NCI-H446 (cell line): ENCODE measurements around the gene SCN2A.

ENCODE experiments used
- DNase-seq, 2 experiments: peaks; one replicate each; lab custom pipeline; 2025; lab: John Stamatoyannopoulos, UW

Gene SCN2A

DNA sequence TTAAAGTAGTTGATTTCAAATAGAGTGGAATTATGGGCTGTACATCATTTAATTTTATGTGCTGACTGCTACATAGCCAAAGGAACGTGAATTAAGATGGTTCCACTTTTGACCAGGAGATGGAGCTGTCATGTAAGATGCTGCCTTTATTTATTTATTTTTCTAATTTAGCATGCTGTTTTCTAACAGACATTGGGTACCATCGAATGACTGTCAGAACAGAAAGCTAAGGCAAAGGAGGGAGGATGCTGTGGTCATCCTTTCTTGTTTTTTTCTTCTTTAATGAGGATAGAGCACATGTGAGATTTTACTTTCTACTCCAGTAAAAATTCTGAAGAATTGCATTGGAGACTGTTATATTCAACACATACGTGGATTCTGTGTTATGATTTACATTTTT lies at the start of gene SCN2A:
TSS of gene SCN2A (plus strand) at position 185 of the 400 bp plus-strand sequence. CDS start 56,410 bp downstream, outside the sequence.
- peak; percentile 36 to 76 for DNase-seq

DNA sequence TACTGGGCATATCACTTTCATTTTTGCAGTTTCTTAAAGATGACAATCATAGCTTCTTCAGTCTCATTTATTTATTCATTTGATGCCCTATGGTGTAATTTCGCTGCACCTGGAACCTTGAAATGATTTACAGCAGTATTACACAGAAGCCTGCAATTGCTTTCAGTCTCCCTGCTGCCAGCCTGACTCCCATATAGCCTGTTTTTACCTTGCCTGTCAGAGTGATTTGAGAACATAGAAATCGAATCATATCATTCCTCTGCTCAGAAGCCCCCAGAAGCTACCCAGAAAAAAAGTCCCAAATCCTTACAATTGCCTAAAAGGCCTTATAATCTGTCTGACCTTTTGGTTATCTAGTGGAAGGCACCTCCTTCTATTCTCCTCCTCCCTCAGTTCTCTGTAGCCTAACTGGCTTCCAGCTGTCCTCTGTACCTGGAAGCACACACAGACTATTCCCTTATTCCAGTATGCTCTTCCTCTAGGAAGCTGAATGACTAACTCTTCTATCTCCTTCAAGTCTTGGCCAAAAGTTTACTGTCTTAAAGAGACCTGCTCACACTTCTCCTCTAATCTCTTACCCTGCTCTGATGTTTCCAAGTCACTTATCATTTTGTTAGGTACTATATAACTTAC lies 48.0 kb upstream of the SCN2A start:
- no peak for DNase-seq

DNA sequence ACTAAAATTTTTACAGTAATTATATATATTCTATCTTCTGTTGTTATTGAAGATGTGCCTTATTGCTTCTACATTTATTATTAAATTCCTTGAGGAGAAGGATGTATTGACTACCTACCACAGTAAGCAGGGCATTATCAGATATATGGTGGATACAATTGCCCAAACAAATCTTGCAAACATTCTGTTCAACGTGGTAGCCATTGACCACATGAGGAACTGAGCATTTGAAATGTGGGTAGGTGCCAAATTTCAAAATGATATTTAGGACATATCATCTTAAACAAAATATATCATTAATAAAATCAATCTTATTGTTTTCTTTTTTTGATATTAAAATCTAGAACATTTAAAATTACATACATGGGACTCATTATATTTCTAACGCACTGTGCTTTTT lies 46.5 kb upstream of the SCN2A start:
- no peak for DNase-seq

DNA sequence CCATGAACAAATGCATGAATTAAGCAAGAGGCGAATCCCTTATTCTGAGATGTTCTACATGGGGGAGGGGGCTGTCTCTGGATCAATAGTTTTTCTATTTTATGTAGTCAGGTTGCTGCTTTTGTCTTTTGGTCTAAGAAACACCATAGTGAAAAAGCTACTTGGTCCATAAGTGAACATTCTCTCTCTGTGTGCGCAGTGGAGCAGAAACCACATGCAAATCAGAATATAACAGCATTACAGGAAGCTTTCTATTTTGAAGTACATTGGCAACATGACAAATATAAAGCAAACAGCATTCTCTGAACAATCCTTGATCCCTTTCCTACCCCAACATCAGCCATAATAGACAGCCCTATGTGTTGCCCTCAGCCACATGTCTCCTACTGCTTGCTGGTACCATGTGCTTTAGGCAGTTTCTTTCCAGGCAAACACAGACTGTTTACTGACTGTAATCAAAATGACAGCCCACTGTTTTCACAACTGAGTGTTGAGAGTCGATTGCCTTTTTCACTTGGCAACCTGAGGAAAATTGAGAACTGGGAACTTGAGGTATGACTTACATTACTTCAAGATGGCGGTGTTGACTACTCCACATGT lies 45.9 kb upstream of the SCN2A start:
- no peak for DNase-seq

DNA sequence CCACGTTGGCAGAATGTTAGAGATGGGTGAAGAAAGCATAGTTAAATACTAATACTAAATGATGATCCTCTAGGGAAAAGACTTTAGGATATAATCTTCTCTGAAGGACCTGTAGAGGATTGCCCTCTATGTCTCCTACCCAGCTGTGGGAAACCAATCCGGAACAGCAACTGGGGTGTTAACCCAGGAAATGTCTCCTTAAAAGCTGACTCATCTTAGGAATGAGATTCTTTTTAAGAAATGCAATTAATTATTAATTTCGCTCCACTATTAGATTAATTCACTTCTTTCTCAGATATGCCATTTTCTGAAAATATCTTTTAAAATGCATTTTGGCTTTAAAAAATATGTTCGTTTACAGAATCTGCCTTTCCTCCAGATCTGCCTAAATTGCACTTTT lies 42.8 kb upstream of the SCN2A start:
- DNase-seq: no peak

DNA sequence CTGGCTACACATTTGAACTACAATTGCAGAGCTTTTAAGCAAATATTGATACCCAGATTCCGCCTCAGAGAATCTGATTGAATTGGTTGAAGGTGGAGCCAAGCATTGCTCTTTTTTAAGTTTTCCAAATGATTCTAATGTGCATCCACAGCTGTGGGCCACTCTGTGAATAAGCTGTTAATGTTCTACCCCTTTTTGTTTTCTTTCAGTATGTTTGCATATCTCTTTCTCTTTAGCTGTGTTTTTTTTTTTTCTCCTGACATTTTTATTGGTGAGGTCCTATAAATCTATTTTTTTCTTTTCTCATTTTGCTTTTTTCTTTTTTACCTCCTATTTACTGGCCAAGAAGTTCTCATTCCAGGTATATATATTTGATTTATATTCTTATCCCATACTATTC lies 41.9 kb upstream of the SCN2A start:
- no peak for DNase-seq

DNA sequence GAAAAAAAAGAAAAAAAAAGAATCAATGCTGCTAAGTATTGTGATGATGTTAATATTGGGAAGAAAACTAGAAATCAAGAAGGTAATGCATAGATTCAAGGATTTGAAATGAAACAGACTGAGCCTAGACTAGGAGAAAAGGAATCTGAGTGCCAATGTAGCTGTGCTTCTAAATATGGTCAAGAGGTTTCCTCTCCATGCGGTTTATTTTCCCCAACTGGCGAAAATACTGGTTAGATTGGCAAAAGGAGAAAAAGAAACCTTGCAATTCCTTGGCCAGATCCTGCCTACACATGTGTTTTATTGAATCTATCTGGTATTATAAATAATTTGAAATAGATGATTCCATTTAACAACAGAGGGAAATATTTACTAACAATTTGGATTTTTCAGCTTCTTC lies 41.0 kb upstream of the SCN2A start:
- DNase-seq: no peak

DNA sequence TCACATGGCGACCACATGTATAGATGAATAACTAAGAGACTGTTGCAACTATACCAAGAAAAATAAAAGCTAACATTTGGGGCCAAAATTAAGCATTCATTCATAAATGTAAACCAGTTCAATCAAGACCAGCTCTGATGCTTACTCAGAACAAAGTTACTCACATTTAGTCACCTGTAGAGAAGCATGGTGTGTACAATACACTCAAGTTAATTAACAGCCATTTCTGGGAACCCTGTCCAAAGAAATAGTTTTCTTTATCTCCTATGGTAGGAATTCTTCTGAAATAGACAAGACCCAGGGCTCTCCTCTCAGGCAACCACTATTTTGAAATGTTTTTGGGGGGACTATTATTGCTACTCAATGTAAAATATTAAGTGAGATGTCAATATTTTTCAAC lies 37.0 kb upstream of the SCN2A start:
- no peak for DNase-seq

DNA sequence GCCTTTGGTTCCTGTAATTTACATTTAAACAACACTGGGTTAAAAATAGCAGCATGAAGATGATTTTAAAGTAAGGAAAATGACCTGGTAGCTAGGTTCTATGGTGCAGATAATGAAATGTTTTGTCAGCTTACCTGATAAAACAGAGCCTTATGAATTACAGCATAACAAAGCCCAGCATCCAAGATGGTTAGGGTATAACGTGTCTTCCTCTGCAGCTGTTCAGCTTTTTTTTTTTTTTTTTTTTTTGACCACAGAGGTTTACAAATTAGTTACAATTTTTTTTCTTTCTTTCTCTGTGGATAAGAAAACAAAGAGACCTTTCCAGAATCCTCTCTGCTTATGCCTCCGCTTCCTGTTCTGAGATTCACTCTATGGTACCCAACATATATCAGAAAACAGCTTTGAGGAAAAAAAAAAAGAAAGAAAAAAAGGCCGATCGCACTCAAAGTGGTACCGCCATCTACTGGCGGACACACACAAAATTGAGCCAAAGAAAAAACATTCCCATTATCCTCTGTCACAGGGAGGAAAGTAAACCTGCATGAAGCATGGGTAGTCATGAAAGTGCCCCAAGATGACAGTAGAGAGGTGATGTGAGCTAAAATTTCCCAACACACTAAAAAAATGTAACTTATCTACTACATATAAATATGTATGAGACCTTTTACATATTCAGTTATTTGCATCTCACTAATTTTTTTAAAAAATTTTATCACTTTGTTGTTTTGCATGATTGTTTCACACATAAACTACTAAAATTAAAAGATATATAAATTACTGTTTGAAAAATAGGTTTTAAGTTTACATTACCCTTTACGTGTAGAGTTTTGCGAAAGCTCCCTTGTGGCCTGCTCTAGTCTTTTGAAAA lies 35.3 kb upstream of the SCN2A start, which contains the start of gene SCN3A:
TSS of gene SCN3A (minus strand) at position 362 of the 871 bp plus-strand sequence. CDS start 27,656 bp downstream, outside the sequence.
- peak; percentile 58 to 79 for DNase-seq

DNA sequence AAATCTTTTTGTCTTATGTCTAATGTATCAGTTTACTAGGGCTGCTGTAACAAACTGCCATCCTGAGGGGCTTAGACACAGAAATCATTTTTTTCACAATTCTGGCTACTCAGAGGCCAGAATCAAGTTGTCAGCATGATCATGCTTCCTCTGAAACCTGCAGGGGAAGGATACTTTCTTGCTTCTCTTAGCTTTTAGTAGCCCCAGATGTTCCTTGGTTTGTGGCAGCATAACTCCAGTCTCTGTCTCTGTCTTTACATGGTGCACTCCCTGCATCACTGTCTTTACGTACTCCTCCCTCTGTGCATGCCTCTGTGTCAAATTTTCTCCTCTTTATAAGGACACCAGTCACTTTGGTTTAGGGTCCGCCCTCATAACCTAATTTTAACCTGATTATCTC lies 33.3 kb upstream of the SCN2A start:
- DNase-seq: no peak

DNA sequence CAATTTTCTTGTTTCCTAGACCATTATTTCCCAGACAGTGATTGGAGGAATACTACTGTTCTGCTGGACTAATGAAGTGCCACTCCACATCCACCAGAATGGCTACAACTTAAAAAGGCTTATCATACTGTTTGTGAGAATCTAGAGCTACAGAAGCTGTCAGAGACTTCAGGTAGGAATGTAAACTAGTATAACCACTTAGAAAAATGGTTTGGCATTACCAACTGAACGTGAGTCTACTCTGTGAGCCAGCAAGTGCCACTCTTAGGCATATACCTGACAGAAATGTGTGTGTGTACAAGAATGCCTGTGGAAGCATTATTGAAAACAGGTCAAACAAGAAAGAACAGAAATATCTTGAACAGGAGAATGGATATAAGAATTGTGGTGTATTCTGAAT lies 31.1 kb upstream of the SCN2A start:
- no peak for DNase-seq

DNA sequence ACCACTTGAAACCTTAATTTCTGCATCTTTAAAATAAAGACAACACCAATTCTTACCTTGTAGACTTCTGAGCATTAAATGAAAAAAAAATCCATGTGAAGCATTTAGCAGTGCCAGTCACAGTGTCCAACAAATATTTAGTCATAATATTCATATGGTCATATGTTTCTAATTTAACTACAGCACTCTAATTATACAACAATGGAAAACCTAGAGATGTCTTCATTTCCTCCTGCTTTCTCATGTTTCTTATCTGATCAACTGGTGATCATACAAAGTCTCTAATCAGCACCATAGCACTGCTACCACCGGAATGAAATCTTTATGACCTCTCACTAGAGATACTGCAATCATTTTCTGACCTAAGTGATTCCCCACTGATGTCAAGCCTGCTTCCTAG lies 25.1 kb upstream of the SCN2A start:
- no peak for DNase-seq

DNA sequence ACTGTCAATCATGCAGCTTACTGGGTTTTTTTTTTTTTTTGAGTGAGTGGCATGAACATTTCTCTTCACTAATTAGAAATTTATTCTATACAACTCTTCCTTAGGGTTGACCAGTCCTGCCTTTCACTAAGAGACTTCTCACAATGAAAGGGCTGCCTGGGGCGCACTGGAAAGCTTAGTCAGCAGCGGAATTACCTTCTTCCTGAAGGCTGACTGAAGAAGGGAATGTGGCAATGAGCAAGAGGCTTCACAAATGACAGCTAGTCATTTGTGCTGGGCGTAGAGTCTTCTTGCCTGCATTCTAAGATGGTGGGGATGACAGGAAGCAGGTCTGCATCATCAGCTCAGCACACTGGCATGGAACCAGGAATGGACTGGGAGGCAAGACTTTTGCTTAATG lies 19.7 kb upstream of the SCN2A start:
- no peak for DNase-seq

DNA sequence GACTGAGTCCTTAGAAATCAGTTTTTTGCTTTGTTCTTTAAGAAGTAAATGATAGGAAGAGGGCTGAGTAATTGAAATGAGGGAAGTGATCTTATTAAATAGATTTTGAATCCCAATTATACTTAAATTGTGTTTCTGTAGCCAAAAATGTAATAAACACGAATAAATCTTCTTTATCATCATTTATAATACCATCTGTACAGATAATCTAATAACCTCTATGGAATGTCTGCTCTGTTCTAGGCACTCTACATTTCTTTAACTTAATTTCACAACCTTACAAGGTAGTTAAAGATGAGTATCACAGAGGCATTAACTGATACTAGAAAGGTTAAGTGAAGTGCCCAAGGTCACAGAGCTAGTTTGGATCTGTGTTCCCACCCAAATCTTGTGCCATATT lies 14.3 kb upstream of the SCN2A start:
- DNase-seq: no peak

DNA sequence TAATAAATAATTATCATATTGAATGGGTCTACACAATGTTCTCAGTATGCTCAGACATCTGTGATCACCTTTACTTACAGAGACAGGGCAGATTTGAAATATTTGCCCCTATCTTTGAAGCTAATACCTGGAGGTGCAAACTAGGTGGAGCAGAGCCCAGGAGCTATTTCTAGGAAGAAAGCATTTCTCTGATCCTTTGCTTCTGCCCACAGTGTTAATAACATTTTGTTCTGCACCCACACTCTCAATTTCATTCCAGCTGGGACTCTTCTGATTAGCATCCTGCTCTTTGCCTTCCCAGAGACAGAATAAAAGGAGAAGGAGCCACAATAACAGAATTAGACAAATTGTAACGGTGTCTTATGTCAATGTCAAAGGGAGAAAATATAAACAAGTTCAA lies 11.6 kb upstream of the SCN2A start:
- DNase-seq: no peak

DNA sequence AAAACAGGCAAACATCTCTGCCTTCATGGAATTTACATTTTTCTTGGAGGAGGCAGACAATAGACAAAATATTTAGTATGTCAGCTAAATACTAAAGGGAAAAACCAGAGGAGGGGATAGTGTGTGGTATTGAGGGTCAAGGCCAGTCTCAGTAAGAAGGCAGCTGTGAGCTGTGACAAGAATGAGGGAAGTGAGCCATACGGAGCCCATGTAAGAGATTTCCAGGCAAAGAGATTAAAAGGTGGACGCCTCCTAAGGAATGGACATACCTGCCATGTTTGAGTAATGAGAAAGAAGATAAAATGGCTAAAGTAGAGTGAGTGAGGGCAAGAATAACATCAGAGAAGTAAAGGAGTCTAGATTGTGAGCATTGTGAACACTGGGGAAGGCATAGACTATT lies 2.2 kb upstream of the SCN2A start:
- DNase-seq: no peak

DNA sequence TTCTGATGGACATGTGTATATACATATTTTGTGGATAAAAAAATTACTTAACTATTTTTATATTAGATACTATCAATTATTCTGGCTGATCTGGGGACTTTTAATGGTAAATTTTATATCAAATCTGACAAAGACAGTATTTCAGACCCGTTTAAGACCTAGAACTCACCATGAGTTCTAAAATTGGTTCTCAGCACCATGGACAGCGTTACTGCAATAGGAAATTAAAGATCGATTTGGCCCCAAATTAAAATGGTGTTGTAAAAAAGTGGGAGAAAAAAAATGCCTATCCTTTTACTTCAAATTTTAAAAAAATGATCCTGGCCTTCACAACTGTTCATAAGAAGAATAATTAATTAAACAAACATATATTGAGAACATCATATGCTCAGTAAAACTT lies 919 bp upstream of the SCN2A start:
- no peak for DNase-seq

DNA sequence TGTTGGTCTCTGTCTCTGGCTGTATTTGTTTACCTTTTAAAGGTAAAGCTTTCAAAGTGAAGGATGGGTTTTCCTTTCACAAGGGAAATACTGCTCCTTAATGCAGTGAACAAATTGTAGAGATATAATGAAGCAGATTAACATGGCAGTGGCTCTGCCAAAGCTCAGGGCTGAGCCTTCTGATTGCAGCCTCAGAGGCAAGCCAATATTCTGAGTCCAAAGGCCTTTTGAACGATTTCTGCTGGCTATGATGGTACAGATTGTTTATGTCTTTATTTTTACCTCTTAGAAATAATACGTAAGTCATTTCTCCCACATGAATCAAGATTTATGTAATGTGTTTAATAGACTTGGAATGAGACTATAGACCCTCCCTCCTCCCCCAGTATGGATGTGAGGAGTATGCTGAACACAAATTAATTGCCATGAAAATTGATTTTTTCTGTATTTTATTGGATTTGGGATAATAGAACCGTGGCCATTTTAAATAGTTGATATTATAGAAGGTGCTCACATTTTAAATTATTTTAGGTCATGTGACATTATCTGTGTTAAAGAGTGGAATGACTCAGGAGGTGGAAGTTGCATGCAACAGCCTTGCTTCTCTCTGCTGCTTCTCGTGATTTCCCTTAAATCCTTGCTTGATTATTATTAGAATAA lies 772 bp downstream of the SCN2A start:
- peak in 1 of 2 experiments; percentile 24 for DNase-seq

DNA sequence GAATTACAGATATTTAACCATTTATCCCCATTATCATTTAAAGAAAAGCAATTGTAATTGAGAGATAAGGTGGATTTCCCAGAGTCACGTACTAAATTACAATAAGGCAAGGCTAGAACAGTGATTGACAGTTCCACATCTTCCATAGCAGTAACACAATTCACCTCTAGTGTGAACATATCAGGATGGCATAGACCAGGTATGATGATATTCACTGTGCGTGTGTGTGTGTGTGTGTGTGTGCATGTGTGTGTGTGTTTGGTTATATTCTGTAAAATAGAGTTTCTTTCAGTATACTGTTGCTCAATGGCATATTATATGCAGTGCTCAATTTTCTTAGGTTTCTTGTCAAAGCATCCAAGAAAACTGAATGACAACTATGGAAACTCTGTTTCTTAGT lies 1.7 kb downstream of the SCN2A start:
- DNase-seq: no peak

DNA sequence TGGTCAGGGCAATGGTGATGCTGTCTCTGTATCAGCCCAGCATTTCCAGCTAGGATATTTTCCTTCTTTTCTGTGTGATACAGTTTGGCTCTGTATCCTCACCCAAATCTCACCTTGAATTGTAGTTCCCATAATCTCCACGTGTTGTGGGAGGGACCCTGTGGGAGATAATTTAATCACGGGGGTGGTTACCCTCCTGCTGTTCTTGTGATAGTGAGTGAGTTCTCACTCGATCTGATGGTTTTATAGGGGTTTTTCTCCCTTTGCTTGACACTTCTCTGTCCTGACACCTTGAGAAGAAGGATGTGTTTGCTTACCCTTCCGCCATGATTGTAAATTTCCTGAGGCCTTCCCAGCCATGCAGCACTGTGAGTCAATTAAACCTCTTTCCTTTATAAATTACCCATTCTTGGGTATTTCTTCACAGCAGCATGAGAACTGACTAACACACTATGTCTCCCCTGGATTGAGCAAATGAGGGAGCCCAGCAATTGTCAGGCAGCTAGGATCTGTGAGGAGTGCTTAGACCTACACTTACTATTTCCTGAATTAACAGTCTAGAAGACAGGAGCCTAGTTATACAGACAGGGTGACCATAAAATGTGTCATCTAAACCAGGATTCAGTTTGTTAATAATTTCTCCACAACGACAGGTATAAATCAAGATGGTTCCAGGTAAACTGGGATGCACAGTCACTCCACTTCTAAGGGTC lies 6.0 kb downstream of the SCN2A start:
- no peak for DNase-seq

DNA sequence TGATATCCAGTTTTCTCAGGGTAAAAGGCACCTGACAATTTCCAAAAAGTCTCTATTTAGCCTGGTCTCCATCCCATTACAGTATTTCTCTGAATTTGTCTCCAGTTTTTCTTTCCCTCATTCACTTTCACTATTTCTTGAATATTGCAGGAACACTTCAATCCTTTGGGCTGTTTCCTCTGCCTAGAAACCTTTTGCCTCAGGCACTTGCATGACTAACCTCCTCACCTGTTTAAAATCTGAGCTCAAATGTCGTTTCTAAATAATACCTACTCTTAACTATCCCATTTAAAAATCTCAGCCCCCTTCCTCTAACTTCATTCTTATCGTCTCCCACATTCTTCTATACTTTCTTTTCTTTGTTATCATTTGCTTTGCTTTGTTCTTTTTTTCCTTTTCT lies 9.0 kb downstream of the SCN2A start:
- no peak for DNase-seq

DNA sequence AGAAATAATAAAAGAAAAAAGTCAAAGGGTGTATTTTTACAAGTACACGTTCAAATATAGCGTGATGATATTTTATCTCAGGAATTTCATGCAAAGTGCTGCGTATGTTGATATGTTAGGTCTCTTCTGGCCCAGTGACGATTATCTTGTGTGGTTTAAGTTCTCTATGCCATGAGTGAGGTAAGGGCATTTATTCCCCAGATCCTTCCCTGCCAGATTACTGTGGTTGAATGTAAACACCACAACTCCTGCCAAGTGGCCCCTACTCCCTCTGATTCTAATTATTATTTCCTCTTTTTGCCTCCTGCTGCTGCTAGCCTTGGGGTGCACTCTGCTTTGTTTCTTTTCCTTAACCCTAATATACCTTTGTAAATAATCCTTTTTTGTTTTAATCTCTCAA lies 12.2 kb downstream of the SCN2A start:
- DNase-seq: peak in 1 of 2 experiments; percentile 47
